GM12874 (cell line): ENCODE results near the gene KHDRBS1.

Experiments
- CTCF ChIP-seq: IDR thresholded peaks from 2 replicates; pipeline ENCODE4 v1.5.1; 2011; ENCODE audit warnings: low read depth, mild to moderate bottlenecking, control low read depth, low read length, moderate library complexity; ENCODE audit not compliant: insufficient read depth

Gene KHDRBS1

GRCh38 chr1:31995263-31995662, 18.4 kb upstream of the KHDRBS1 start:
- TF ChIP-seq CTCF: no peak

- no peak for TF ChIP-seq CTCF
Observed at GRCh38 chr1:32001863-32002262, 11.8 kb upstream of the KHDRBS1 start.

- no peak for TF ChIP-seq CTCF
Observed at GRCh38 chr1:32005522-32005921, 8.1 kb upstream of the KHDRBS1 start.

- TF ChIP-seq CTCF: no peak
Observed at GRCh38 chr1:32007591-32007940, 6.1 kb upstream of the KHDRBS1 start.

- no peak for TF ChIP-seq CTCF
Observed at GRCh38 chr1:32010246-32010645, 3.4 kb upstream of the KHDRBS1 start.

GRCh38 chr1:32012709-32013385, 821 bp upstream of the KHDRBS1 start:
- no peak for TF ChIP-seq CTCF

- TF ChIP-seq CTCF: no peak
Observed at GRCh38 chr1:32014199-32014947, 705 bp downstream of the KHDRBS1 start.

GRCh38 chr1:32014948-32015273, 1.2 kb downstream of the KHDRBS1 start:
- TF ChIP-seq CTCF: no peak
